K562 (cell line): ENCODE data around the gene ZC3H15. TPM values are rescaled to one million over a fixed set of nuclear protein-coding genes. Genes with fewer than 3 reads are reported as not detected.

Experiments
- ETV6 ChIP-seq, 3 experiments: fragments of 150-350 bp in 1 of 3; sonication (generic) in 1 of 3; formaldehyde crosslinking in 1 of 3; IDR thresholded peaks; 2 replicates each; pipeline versions ENCODE4 v1.6.1 to v1.8.0; 2014 to 2022; ENCODE audit warnings: borderline replicate concordance in 2 of 3, low read depth in 2 of 3, antibody characterized with exemption in 1 of 3, low read length in 1 of 3, mild to moderate bottlenecking in 1 of 3, missing genetic modification reagents in 1 of 3
- IFI16 ChIP-seq: fragments of 250-450 bp; sonication (Bioruptor Pico); IDR thresholded peaks from 2 replicates; pipeline ENCODE4 v2.1.2; 2022; ENCODE audit warnings: mild to moderate bottlenecking, inconsistent platforms
- PCBP1 ChIP-seq: fragments of 200-400 bp; formaldehyde crosslinking; IDR thresholded peaks from 2 replicates; pipeline ENCODE4 v1.6.1; 2018; ENCODE audit warnings: mild to moderate bottlenecking, low read depth, low read length; ENCODE audit not compliant: poor library complexity, severe bottlenecking
- PHB ChIP-seq: fragments of 250-450 bp; sonication (Bioruptor Pico); IDR thresholded peaks from 2 replicates; pipeline ENCODE4 v1.5.0; 2021
- POLR2AphosphoS5 ChIP-seq: IDR thresholded peaks from 2 replicates; pipeline ENCODE4 v1.6.1; 2011; ENCODE audit warnings: mild to moderate bottlenecking, low read depth, low read length, moderate library complexity; ENCODE audit not compliant: control insufficient read depth, insufficient read depth
- POLR2G ChIP-seq: fragments of 200-400 bp; formaldehyde crosslinking; IDR thresholded peaks from 2 replicates; pipeline ENCODE4 v1.6.1; 2017; ENCODE audit warnings: low read depth, mild to moderate bottlenecking, antibody characterized with exemption, low read length, moderate library complexity
- RBM17 ChIP-seq: fragments of 200-400 bp; formaldehyde crosslinking; IDR thresholded peaks from 2 replicates; pipeline ENCODE4 v1.6.1; 2017; ENCODE audit warnings: low read depth, mild to moderate bottlenecking, low read length, borderline replicate concordance
- YBX1 ChIP-seq: fragments of 450-650 bp; IDR thresholded peaks from 2 replicates; pipeline ENCODE4 v1.7.1; 2016; ENCODE audit warnings: mild to moderate bottlenecking
- ZNF143 ChIP-seq: sonication (generic); formaldehyde crosslinking; IDR thresholded peaks from 2 replicates; pipeline ENCODE4 v1.9.0; 2022; ENCODE audit warnings: mild to moderate bottlenecking, missing genetic modification reagents
- ZNF408 ChIP-seq: fragments of 250-450 bp; sonication (Bioruptor Pico); IDR thresholded peaks from 2 replicates; pipeline ENCODE4 v1.4.0; 2020; ENCODE audit warnings: low read depth, mild to moderate bottlenecking, moderate library complexity
- ZNF79 ChIP-seq: fragments of 250-450 bp; sonication (Bioruptor Pico); IDR thresholded peaks from 2 replicates; pipeline ENCODE4 v1.4.0; 2020; ENCODE audit warnings: low read depth, mild to moderate bottlenecking, moderate library complexity
- polyA plus RNA-seq, 8 experiments: library from polyadenylated mRNA; depleted of rRNA in 4 of 8; stranded (reverse) in 5 of 8; unstranded in 3 of 8; fragments of >200 nt; fragmentation: Nextera tagmentation in 2 of 8; fragmentation: Illumina TruSeq in 1 of 8; extraction: Ambion mirVana in 2 of 8; extraction: Trizol in 1 of 8; gene quantifications; 2 replicates each; pipeline versions ENCODE4 v1.2.1 to v1.2.3, GENCODE V29; 2011 to 2014; ENCODE audit warnings: inconsistent platforms in 1 of 8, missing spikeins in 1 of 8
- total RNA-seq, 7 experiments: library from RNA; depleted of rRNA in 6 of 7; stranded (reverse); fragments of >200 nt in 6 of 7; fragmentation: Illumina TruSeq in 2 of 7; extraction: Trizol in 2 of 7; gene quantifications; 2 replicates each; pipeline versions ENCODE4 v1.2.1 to v1.2.3, GENCODE V29; 2011 to 2021; ENCODE audit warnings: low replicate concordance in 1 of 7
- TF ChIP-seq, protein P1 (sequence below), 2 experiments: fragments of 450-650 bp; formaldehyde crosslinking in 1 of 2; IDR thresholded peaks; 2 replicates each; pipeline versions ENCODE4 v1.4.0 to v1.6.1; 2014 to 2020; ENCODE audit warnings: mild to moderate bottlenecking in 2 of 2, borderline replicate concordance in 1 of 2, low read depth in 1 of 2
- TF ChIP-seq, protein P2 (sequence below): fragments of 450-650 bp; IDR thresholded peaks from 2 replicates; pipeline ENCODE4 v1.6.1; 2016; ENCODE audit warnings: low read depth, mild to moderate bottlenecking, moderate library complexity
- TF ChIP-seq, protein P3 (sequence below): sonication (generic); formaldehyde crosslinking; IDR thresholded peaks from 2 replicates; pipeline ENCODE4 v1.8.1; 2022; ENCODE audit warnings: missing genetic modification reagents
- TF ChIP-seq, protein P4 (sequence below): sonication (generic); formaldehyde crosslinking; IDR thresholded peaks from 2 replicates; pipeline ENCODE4 v1.8.0; 2022; ENCODE audit warnings: mild to moderate bottlenecking, missing genetic modification reagents

Gene ZC3H15
- total and polyA plus RNA-seq, 9 of the 15 experiments (the other 6 are each of a cell fraction or from before 2014, with no cell fraction given) = 132 to 286 (median 189) TPM

DNA sequence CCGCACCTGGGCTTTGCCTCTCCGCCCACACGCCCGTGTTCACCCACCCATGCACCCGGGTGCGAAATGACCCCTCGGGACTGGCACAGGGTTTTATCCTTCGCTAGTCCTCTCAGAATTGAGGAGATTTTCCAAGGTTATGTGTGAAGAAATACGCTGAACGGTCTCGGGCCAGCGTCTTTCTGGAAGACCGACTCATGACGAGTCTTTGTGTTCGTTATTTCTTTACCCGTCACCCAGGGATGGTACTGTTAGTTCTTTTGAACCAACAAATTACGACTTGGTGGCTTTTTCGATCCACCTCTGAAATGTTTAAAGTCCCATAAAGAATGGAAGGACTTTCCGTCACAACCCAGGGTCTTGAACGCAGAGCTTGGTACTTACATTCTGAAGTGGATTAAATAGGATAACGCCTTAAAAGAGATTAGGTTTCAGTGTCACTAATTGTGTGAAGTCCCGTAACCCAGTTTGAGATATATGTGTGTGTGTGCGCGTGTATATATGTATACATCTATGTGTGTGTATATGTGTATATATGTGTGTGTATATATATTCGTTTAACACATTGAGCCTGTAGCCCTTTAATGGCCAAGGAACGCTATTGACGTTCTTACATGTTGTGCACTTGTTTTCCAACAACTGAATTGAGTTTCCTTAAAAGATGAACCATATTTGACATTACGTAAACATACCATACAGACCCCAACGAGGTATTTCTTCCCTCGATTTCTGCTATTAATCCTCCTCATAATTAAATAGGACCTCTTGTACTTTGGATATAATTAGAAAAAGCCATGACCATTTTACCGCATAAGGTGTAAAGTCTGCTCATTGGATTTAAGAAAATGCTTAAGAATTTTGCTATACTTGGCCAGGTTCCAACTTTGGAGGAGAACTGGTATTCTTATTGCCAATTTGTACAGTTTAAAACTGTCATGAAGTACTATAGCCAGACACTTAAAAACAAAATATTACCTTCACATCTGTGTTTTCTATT lies 889 bp downstream of the ZC3H15 start (continued):
- TF ChIP-seq RBM17 (no peak), PHB (CRISPR knock-in tag) (no peak), ETV6 (IDR thresholded peaks at IDR 0.05; ENCODE audit: borderline replicate concordance in 1 of 2, low read depth in 2 of 2, low read length in 1 of 2) (no peak), ETV6 (CRISPR knock-in tag; IDR thresholded peaks at IDR 0.05; ENCODE audit: borderline replicate concordance) (no peak), POLR2G (no peak), POLR2AphosphoS5 (no peak), ZNF408 (CRISPR knock-in tag) (no peak), IFI16 (no peak), YBX1 (no peak), ZNF143 (CRISPR knock-in tag) (no peak), ZNF79 (CRISPR knock-in tag) (no peak), PCBP1 (no peak)
- TF ChIP-seq, protein P1, sequence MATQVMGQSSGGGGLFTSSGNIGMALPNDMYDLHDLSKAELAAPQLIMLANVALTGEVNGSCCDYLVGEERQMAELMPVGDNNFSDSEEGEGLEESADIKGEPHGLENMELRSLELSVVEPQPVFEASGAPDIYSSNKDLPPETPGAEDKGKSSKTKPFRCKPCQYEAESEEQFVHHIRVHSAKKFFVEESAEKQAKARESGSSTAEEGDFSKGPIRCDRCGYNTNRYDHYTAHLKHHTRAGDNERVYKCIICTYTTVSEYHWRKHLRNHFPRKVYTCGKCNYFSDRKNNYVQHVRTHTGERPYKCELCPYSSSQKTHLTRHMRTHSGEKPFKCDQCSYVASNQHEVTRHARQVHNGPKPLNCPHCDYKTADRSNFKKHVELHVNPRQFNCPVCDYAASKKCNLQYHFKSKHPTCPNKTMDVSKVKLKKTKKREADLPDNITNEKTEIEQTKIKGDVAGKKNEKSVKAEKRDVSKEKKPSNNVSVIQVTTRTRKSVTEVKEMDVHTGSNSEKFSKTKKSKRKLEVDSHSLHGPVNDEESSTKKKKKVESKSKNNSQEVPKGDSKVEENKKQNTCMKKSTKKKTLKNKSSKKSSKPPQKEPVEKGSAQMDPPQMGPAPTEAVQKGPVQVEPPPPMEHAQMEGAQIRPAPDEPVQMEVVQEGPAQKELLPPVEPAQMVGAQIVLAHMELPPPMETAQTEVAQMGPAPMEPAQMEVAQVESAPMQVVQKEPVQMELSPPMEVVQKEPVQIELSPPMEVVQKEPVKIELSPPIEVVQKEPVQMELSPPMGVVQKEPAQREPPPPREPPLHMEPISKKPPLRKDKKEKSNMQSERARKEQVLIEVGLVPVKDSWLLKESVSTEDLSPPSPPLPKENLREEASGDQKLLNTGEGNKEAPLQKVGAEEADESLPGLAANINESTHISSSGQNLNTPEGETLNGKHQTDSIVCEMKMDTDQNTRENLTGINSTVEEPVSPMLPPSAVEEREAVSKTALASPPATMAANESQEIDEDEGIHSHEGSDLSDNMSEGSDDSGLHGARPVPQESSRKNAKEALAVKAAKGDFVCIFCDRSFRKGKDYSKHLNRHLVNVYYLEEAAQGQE (IDR thresholded peaks at IDR 0.05; ENCODE audit: borderline replicate concordance) = no peak
- TF ChIP-seq, protein P1 (CRISPR knock-in tag; IDR thresholded peaks at IDR 0.05; ENCODE audit: low read depth) = no peak
- TF ChIP-seq, protein P2, sequence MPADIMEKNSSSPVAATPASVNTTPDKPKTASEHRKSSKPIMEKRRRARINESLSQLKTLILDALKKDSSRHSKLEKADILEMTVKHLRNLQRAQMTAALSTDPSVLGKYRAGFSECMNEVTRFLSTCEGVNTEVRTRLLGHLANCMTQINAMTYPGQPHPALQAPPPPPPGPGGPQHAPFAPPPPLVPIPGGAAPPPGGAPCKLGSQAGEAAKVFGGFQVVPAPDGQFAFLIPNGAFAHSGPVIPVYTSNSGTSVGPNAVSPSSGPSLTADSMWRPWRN = no peak
- TF ChIP-seq, protein P3, sequence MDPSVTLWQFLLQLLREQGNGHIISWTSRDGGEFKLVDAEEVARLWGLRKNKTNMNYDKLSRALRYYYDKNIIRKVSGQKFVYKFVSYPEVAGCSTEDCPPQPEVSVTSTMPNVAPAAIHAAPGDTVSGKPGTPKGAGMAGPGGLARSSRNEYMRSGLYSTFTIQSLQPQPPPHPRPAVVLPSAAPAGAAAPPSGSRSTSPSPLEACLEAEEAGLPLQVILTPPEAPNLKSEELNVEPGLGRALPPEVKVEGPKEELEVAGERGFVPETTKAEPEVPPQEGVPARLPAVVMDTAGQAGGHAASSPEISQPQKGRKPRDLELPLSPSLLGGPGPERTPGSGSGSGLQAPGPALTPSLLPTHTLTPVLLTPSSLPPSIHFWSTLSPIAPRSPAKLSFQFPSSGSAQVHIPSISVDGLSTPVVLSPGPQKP (CRISPR knock-in tag) = no peak
- TF ChIP-seq, protein P4, sequence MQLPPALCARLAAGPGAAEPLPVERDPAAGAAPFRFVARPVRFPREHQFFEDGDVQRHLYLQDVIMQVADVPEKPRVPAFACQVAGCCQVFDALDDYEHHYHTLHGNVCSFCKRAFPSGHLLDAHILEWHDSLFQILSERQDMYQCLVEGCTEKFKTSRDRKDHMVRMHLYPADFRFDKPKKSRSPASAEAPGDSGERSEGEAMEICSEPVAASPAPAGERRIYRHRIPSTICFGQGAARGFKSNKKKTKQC (CRISPR knock-in tag) = no peak
